GM15510 (cell line): ENCODE measurements around the gene TRIM29.

Experiments
- POLR2A ChIP-seq: IDR thresholded peaks from 3 replicates; pipeline ENCODE4 v1.6.1; 2011; ENCODE audit warnings: borderline replicate concordance; ENCODE audit not compliant: insufficient read length; ENCODE audit errors: extremely low read depth

Gene TRIM29

GRCh38 chr11:120179057-120179672, 41.3 kb upstream of the TRIM29 start:
- TF ChIP-seq POLR2A, result no peak

GRCh38 chr11:120178561-120179056, 40.7 kb upstream of the TRIM29 start:
- TF ChIP-seq POLR2A, result no peak

GRCh38 chr11:120174866-120175265, 37.0 kb upstream of the TRIM29 start:
- TF ChIP-seq POLR2A, result no peak

GRCh38 chr11:120173807-120174206, 35.9 kb upstream of the TRIM29 start:
- no peak for TF ChIP-seq POLR2A

DNA sequence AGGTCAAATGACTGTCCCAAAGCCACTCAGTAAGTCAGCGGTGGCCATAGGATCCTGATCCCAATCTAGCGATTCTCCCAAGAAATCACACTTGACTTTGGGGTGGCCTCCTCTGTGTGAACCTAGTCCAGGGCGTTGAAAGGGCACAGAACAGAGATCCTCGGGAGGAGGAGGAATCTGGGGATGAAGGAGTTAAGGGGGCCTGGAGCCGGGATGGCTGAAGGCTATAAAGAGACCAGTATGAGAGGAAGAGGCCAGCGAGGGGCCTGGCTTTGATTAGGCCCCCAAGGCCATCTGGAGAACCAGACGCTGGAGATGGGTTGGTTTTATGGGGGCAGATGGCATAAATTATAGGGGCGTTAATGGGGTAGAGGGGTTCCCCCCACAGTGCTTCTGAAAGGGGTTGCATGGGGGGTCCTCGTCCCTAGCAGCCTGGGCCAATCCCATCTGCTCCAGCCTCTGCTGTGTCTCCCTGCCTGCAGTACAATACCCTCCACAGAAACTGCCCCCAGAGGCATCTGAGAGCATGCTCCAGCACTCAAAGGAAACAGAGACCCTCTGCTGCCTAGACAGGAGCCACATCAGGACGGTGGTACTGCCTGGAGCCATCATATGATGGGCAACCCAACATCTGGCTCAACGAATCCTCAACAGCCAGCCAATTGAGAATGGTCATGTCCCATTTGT, 35.2 kb upstream of the TRIM29 start:
- no peak for TF ChIP-seq POLR2A

DNA sequence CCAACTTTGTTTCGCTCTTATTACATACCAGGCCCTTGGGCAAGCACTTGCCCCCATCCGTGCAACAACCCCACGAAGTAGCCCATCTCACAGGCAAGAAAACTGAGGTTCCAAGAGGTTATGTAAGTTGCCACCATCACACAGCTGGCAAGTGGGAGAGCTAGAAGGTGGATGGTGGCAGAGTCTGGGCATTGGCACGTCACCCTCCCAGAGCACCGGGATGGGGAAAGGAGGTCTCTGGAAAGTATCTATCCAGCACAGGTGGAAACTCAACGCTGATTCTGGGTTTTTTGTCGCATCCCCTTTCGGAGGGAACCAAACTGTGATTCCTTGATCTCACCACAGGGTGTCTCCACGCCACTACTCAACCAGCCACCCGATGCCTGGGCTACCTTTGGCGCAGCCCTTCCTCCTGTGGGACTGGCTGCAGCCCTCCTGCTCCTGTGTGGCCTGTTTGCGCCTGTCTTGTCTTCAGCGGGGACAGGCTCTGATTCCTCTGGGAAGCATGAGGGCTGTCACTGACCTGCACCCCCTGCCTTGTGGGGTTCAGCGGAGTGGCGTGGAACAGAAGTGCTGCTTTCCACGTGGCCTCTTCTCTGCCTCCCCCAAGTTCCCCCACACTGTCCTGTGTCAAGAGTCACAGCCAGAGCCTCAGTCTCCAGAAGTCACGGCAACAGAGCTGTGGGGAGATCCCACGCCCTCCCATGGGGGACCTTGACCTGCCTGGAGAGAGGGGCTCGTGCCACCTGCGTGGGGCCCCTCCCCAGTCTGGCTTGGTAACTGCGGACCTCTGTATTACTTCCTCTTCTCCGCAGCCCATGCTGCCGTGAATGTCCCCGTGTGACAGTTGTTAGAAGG, 34.4 kb upstream of the TRIM29 start:
- no peak for TF ChIP-seq POLR2A

DNA sequence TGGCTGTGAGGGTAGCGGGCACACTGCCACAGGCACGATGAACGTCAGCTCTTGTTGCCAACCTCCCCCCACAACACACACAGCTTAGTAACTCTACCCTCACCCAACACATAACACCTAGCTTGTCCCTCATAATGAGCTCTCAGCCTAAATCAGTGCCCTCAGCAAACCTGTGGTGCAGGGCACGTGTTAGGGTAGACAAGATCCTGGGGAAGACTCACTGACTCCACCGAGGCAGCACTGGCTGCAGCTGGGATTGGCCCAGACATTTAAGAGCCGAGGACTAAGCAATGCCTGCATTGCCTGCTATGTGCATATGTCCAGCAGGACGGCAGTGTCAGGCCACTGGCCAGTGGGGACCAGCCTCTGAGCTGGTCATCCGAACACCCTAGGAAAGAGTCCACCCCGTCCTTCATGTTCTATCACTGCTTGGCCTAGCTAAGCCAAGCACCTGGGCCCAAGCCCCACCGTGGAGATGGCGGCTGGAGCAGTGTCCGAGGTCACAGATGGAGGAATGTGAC, 32.9 kb upstream of the TRIM29 start:
- TF ChIP-seq POLR2A, result no peak

GRCh38 chr11:120169981-120170698, 32.2 kb upstream of the TRIM29 start:
- no peak for TF ChIP-seq POLR2A

GRCh38 chr11:120168960-120169681, 31.2 kb upstream of the TRIM29 start:
- TF ChIP-seq POLR2A, result no peak

DNA sequence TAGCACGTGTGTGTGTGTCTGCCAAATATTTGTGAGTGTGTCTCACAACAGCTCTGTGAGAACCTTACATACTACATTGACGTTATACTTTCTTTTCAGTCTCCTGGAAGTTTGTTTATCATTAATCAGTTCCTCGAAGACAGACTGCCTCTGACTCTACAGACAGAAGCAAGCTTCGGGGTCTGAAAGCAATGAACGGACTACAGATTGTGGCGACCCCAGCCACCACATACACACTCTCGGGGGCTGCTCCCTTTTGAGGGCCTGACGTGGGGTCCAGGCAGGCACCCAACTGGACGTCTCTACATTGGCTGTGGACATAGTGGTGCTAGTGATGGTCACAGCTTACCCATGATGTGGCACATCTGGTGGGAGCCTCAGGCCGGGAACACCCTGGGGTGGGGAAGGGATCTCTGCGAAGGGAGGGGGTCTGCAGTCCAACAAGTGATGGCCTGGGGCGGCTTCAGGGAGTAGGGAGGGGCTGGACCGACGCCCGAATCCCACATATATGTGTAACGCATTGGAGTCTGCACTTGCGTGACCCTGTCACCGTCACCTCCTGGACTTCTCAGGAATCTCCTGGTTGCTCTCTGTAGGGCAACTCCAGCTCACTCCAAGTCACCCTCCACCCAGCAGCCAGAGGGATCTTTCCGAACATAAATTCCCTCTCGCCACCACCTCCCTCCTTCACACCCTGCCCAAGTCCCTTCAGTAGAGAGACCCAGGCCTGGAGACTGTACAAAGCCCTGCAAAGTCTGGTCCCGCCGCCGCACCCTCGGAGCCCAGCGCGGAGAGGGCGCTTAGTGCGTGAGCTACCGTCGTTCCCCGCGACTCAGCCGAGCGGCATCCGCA, 30.4 kb upstream of the TRIM29 start:
- TF ChIP-seq POLR2A, result no peak

DNA sequence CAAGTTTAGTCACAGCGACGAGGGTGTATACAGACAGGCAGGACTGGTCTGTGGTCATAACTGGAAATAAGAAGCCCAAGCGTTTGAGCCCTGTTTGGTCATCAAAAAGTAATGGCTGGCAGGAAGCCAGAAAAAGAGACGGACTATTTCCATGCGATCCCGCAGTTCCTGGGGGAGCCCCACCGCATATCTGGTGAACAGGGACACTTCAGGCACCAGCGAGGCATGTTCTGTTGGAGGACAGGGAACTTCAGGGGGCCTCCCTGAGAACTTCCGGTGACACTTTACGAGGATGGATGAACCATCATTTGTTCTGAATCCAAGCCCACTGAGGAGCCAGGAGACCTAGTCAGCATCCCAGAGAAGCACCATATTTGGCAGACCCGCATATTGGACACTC, 29.7 kb upstream of the TRIM29 start:
- TF ChIP-seq POLR2A, result no peak

- TF ChIP-seq POLR2A, result no peak
These were observed 22.5 kb upstream of the TRIM29 start for GRCh38 chr11:120160436-120160835.

- TF ChIP-seq POLR2A, result no peak
These were observed 15.3 kb upstream of the TRIM29 start for GRCh38 chr11:120153221-120153620.
